Gastrocnemius medialis (tissue), 4 donors: ENCODE data around the gene GJD2. TPM values are rescaled to one million over a fixed set of nuclear protein-coding genes. Genes with fewer than 3 reads are reported as not detected.

Experiments
- ATAC-seq, 2 donors: fragments of 150-250 bp; one replicate each; pipeline ENCODE4 v1.9.1; 2016
- DNase-seq, 2 donors: peaks; one replicate each; pipeline ENCODE4 v3.0.0-alpha.2; 2019
- H3K27ac ChIP-seq, 4 donors: fragments of 200-600 bp; sonication (generic); 1 replicate in 1 of 4; 2 replicates in 3 of 4; pipeline ENCODE4 v1.5.1; 2016 to 2018; ENCODE audit warnings: mild to moderate bottlenecking in 2 of 4, moderate library complexity in 1 of 4
- H3K27me3 ChIP-seq, 3 donors: fragments of 200-600 bp; sonication (generic) in 2 of 3; 1 replicate in 1 of 3; 2 replicates in 2 of 3; pipeline versions ENCODE4 v1.5.1 to v1.6.0; 2016 to 2019; ENCODE audit warnings: mild to moderate bottlenecking in 1 of 3, moderate library complexity in 1 of 3
- H3K36me3 ChIP-seq, 2 donors: fragments of 200-600 bp; sonication (generic) in 1 of 2; one replicate each; pipeline ENCODE4 v1.5.1; 2017 to 2018
- H3K4me1 ChIP-seq, 2 donors: fragments of 200-600 bp; sonication (generic) in 1 of 2; one replicate each; pipeline ENCODE4 v1.5.1; 2016 to 2017; ENCODE audit warnings: mild to moderate bottlenecking in 2 of 2
- H3K4me3 ChIP-seq, 4 donors: fragments of 200-600 bp; sonication (generic) in 3 of 4; 1 replicate in 1 of 4; 2 replicates in 3 of 4; pipeline ENCODE4 v1.5.1; 2016 to 2019; ENCODE audit warnings: mild to moderate bottlenecking in 2 of 4
- H3K9me3 ChIP-seq, 3 donors: fragments of 200-600 bp; sonication (generic) in 2 of 3; 1 replicate in 1 of 3; 2 replicates in 2 of 3; pipeline ENCODE4 v1.5.1; 2016 to 2019
- CTCF ChIP-seq, 5 experiments: fragments of 450-650 bp in 3 of 5; fragments of 200-600 bp in 2 of 5; sonication (generic) in 2 of 5; IDR thresholded peaks in 4 of 5; conservative IDR thresholded peaks in 1 of 5; 1 replicate in 4 of 5; 2 replicates in 1 of 5; pipeline ENCODE4 v1.5.1; 2016 to 2019; ENCODE audit warnings: antibody characterized with exemption in 5 of 5, mild to moderate bottlenecking in 3 of 5, moderate library complexity in 3 of 5
- POLR2A ChIP-seq, 2 donors: fragments of 450-650 bp; IDR thresholded peaks; one replicate each; pipeline ENCODE4 v1.6.1; 2017; ENCODE audit warnings: antibody characterized with exemption in 2 of 2, mild to moderate bottlenecking in 2 of 2, moderate library complexity in 2 of 2
- in situ Hi-C, 4 donors: fragments of 200-750 bp; cut with MboI; loops; one replicate each; pipeline versions ENCODE4 v1.15.0 to v1.8.0; 2017; ENCODE audit warnings: low sequenced_read_pairs in 4 of 4
- intact Hi-C: fragments of 100-400 bp; cut with DNase I; formaldehyde crosslinking; loops from one replicate; pipeline ENCODE4 v1.15.1; 2023; ENCODE audit warnings: low total_unique reads
- total RNA-seq, 4 donors: library from RNA; depleted of rRNA; stranded (reverse); fragments of >200 nt; gene quantifications; one replicate each; pipeline versions ENCODE4 v1.1.0 to v1.2.3, GENCODE V29; 2016

Gene GJD2
- total RNA-seq, 4 donors from 2014 or later = not detected

DNA sequence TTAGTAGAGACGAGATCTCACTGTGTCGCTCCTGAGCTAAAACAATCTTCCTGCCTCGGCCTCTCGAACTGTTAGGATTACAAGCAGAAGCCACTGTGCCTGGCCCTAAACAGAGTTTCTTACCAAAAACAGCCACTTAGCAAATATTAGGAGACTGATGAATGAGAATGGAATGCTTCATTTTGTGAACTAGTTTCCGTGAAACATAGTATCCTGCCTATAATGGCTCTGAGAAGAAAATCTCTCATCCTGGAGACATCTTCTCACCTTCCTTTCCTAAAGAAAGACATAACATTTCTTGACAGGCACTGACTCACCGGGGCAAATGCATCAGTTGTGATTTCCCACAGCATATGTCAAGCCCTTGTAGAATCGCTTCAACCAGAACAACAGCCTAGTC is 44.9 kb downstream of the GJD2 start:
- in situ Hi-C loops (loop anchor here in 3 of 4 donors (10.0 kb wide), 2 partner anchors 205 to 215 kb away; no protein-coding TSS in a partner anchor), intact Hi-C loops (loop anchor here (2.0 to 5.0 kb wide), 2 partner anchors 209 to 1043 kb away; no protein-coding TSS in a partner anchor)
- DNase-seq = no peak
- no peak overlapping the region for H3K4me3 ChIP-seq
- H3K36me3 ChIP-seq = no peaks in the 10 kb centered on the region
- TF ChIP-seq CTCF (IDR thresholded peaks at IDR 0.05 in 4 of 5, conservative IDR thresholded peaks at IDR 0.05 in 1 of 5) (no peak), POLR2A (IDR thresholded peaks at IDR 0.05) (no peak)
- no peak for ATAC-seq
- H3K27me3 ChIP-seq = no peaks in the 10 kb centered on the region
- H3K4me1 ChIP-seq = no peaks in the 10 kb centered on the region
- no peaks in the 10 kb centered on the region for H3K9me3 ChIP-seq
- no peak overlapping the region for H3K27ac ChIP-seq

DNA sequence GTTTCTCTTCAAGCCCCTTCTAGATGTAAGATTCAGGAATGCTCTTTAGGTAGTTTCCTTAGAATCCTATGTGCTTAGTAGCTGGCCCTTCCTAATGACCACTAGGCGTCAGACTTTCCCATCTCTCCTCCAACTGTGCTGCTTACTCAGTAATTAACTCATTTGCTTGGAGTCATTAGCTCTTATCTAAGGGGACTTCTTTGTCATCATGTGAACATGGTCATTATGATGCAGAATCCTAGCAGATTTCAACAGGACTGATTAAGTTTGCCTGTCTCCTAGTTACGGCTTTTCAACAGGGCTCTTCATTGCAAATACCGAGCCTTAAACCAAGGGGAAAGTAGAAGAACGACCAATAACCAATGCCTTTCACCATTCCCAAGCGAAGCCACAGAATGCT is 46.4 kb downstream of the GJD2 start:
- no peak overlapping the region for H3K4me3 ChIP-seq
- no peak for TF ChIP-seq POLR2A (IDR thresholded peaks at IDR 0.05)
- peak; percentile 29 to 70 (median 62) for TF ChIP-seq CTCF (IDR thresholded peaks at IDR 0.05 in 4 of 5, conservative IDR thresholded peaks at IDR 0.05 in 1 of 5)
- no peaks in the 10 kb centered on the region for H3K9me3 ChIP-seq
- H3K36me3 ChIP-seq = no peaks in the 10 kb centered on the region
- intact Hi-C loops = loop anchor here (2.0 kb wide), 1 partner anchor 210 kb away; no protein-coding TSS in a partner anchor
- no peaks in the 10 kb centered on the region for H3K27me3 ChIP-seq
- no peak overlapping the region for H3K27ac ChIP-seq
- DNase-seq (no peak), ATAC-seq (peak in 1 of 2 donors; percentile 54)
- in situ Hi-C loops = loop anchor here in 3 of 4 donors (10.0 kb wide), 2 partner anchors 206 to 216 kb away; no protein-coding TSS in a partner anchor
- H3K4me1 ChIP-seq = no peaks in the 10 kb centered on the region

GRCh38 chr15:34701536-34701935 is 53.3 kb downstream of the GJD2 start:
- Histone ChIP-seq H3K27me3 (no peaks in the 10 kb centered on the region), H3K36me3 (no peaks in the 10 kb centered on the region), H3K27ac (no peak overlapping the region), H3K4me1 (no peaks in the 10 kb centered on the region), H3K9me3 (no peaks in the 10 kb centered on the region), H3K4me3 (no peak overlapping the region)
- TF ChIP-seq CTCF (IDR thresholded peaks at IDR 0.05 in 4 of 5, conservative IDR thresholded peaks at IDR 0.05 in 1 of 5) (no peak), POLR2A (IDR thresholded peaks at IDR 0.05) (no peak)
- intact Hi-C loops (no loop called here), in situ Hi-C loops (loop anchor here in 3 of 4 donors (10.0 kb wide), 2 partner anchors 213 to 223 kb away; no protein-coding TSS in a partner anchor)
- ATAC-seq (no peak), DNase-seq (no peak)

Other genes with a start within 250 kb of the GJD2 start
- gene GOLGA8B, start 171.3 kb downstream of the GJD2 start, total RNA-seq = 10 to 100 TPM in 2 of 4 donors, 1 to 10 TPM in 2; 2.5 to 55.5 (median 22.9) TPM
- 100 to 1,000 TPM in 1 of 4 donors, 10 to 100 TPM in 2, 1 to 10 TPM in 1; 5.6 to 449 (median 78.0) TPM for gene ACTC1, start 40.6 kb upstream of the GJD2 start, total RNA-seq
- gene AQR, start 214.7 kb upstream of the GJD2 start, total RNA-seq = 10 to 100 TPM in 2 of 4 donors, 1 to 10 TPM in 2; 6.3 to 13.1 (median 10.3) TPM
- gene ZNF770, start 233.3 kb upstream of the GJD2 start, total RNA-seq = 10 to 100 TPM; 33.2 to 55.2 (median 49.0) TPM